NCI-H1436 treated with DMSO at 0.1 percent for 48 hours (cell line): ENCODE data around the gene SLC18A2.
"Not testable (repeated sequence)": the region's sequence is repeated elsewhere in the genome, so short reads cannot be mapped to it uniquely, and the experiment has no call there.

ENCODE experiments used
- DNase-seq: peaks from one replicate; lab custom pipeline; 2025; lab: John Stamatoyannopoulos, UW

Gene SLC18A2

DNA sequence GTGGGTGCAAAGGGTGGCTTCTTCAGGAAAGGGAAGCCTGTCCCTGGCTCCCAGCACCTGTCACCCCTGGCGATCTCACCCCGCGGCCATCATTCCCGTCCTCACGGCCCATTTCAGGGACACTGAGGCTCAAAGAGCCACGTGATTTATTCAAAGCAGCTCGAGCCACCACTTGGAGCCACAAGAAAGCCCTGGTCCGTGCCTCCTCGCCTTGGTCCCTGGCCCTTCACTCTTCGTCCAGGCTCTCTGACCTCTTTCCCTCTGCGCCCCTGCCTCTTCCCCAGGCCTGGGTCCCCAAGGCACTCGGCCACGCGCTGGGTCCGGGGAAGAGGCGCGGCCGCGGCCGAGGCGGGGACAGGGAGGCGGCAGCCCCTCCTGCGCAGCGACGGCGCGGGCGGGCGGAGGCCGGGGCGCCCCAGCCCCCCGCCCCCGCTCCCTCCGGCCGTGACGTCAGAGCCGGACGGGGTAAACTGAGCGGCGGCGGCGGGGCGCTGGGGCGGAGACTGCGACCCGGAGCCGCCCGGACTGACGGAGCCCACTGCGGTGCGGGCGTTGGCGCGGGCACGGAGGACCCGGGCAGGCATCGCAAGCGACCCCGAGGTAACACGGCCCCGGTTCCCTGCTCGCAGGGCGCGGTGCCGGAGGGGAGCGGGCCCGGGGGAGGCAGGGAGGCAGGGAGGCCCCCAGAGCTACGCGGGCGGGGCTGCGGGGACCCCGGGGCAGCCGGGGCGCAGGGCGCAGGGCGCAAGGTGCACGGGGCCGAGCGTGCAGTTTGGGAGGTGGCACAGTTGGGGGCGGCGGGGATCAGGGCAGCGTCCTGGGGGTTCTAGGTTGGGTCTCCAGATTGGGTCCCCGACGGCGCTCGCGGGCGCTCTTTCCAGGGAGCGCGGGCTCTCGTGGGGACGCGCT lies at the start of gene SLC18A2:
SLC18A2 (plus strand) TSS at position 494 of the 909 bp plus-strand sequence. CDS start 580 bp downstream, outside the sequence.
- DNase-seq, result no peak

- no peak for DNase-seq
Observed at GRCh38 chr10:117197189-117197588, 43.7 kb upstream of the SLC18A2 start, which contains the start of gene KCNK18. KCNK18 (plus strand) TSS chr10:117197489; CDS start chr10:117197489, 0 bp downstream.

DNA sequence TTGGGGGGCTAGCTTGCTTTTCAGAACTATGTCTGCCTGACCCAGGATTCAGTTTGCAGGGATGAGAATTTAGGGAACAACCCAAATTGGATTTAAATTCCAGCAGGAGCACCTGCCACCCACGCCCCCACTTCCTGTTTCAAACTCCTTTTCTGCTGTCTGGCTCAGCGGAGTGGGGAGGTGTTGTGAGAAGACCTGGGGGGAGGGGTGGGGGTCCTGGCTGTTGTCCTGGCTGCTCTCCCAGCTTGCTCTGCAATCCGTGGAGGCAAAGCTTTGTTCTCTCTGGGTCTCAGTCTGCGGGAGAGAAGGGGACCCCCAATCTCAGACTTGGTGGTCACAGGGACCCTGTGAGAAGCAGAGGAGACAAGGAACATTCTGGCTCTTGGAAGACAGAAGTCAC lies 42.8 kb upstream of the SLC18A2 start:
- no peak for DNase-seq

DNA sequence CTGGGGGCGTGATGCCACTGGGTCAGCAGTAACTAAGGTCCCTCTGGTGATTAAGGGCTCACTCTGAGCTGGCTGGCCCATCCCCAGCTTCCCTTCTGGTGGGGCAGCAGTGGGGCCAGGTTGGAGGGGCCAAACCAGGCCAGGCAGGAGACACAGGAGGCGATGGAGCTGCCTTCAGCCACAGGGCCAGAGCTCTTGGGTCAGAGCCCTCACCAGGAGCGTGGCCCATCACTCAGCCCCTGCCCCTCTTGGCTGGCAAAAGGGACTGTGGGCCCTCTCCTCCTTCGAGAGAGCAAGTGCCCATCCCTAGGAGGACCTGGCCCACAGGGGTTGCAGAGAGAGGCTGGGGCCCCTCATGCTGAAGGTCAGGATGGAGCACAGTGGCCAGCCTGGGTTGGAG lies 39.1 kb upstream of the SLC18A2 start:
- DNase-seq, result no peak

- DNase-seq, result no peak
Observed at GRCh38 chr10:117204316-117204715, 36.6 kb upstream of the SLC18A2 start.

- DNase-seq, result no peak
Observed at GRCh38 chr10:117212176-117212575, 28.7 kb upstream of the SLC18A2 start.

DNA sequence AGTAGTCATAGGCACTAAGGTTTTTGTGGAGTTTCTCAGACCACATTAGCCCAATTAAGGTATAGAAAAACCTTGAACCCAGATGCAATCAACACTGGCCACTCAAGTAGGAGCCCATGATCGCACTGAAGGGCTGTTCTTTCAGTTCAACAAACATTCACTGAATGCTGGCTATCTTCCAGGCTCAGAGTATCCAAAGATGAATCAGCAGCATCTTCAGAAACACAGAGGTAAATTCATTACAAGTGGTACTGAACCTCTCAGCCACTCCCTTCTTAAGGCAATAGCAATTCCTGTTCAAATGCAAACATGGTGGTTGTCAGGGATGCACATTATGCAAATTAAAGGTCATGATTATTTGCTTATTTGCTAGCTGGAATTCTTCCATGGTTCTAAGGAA lies 26.5 kb upstream of the SLC18A2 start:
- DNase-seq, result no peak

DNA sequence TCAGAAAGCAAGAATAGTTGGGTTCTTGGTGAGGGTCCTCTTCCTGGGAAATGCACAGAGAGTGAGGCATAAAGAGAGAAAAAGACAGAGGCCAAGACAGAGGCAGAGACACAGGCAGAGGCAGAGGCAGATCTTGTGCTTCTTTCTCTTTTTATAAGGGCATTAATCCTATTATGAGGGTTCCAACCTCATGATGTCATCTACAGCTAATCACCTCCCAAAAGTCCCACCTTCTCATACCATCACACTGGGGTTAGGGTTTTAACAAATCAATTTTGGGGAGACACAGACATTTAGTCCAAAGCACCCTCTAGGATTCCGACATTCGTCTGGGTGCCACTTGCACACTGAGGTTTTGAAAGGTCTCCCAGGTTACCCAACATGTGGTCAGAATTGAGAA lies 25.8 kb upstream of the SLC18A2 start:
- no peak for DNase-seq

GRCh38 chr10:117216028-117216427 lies 24.9 kb upstream of the SLC18A2 start:
- DNase-seq, result no peak

DNA sequence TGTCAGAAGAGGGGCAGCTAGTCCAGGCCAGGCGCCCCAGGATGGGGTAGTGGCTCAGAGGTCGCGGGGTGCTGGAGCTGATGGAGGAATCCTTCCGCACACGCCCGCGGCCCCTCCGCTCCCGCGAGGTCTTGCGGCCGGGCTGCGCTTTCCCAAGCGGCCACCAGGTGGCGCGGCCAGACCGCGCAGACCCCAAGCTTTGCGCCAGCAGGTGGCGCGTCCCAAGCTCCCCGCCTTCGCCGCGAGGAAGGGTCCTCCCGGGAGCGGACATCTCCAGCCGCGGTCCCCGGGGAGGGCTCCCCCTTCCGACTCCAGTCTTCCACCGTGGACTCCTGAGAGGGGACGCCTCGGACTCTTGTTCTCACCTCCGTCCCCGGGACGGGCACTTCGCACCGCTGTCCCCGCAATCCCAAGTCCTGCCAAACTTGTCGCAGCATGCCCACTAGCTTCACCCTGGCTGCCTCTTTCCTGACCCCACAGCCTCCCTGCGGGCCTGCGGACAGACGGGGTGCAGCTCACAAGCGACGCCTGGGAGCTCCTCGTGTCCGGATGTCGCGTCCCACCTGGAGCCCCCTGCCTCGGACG lies 24.2 kb upstream of the SLC18A2 start:
- DNase-seq, result peak; percentile 33

DNA sequence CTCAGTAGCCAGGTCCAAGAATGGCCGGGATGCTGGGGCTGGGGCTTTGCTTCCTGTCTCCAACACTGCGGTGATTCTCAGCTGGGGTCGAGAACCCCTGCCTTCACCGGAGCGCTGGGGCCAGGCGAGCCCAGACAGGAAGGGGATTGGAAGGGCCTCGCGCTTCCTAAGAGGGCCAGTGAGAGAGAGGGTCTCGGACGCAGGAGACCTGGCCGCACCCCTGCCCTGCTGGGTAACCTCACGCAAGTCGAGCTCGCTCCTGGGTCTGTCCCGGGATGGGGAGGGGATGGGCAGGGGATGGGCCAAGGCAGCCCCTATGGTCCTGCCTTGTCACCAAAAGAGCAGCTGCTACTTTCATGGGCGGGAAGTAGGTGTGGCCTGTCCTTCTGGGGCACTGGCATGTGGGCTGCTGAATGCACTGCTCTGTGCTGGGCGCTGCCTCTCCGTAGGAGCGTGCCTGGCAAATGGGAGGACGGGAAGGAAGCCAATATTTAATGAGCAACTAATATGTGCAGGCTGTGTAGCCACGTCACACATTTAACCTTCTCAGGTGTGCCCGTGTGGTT lies 23.6 kb upstream of the SLC18A2 start:
- DNase-seq, result no peak

- DNase-seq, result peak; percentile 73
Observed at GRCh38 chr10:117218654-117219053, 22.3 kb upstream of the SLC18A2 start.

DNA sequence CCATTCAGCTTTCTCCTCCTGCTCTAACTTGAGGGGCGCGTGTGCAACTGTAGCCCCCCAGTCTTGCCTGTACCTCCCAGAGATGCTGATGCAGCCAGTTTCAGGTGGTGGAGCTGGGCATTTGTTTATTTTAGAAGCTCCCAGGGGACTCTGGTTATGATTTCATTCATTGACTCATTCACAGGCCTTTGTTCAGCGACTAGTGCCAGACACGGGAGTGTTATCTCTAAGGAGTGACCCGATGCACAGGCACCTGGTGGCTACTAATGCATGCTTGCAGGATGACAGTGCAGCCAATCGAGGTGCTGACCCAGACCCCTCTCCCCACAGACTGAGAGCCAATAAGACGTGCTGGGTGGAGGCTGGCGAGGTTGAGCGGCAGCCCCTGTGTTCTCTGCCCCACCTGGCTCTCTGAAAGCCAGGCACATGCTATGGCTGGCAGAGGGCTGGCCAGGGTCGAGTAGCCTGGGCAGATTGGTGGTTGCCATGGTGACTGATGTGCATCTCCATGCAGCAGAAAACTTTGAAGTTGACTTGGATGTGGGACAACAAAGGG lies 19.7 kb upstream of the SLC18A2 start:
- DNase-seq, result peak; percentile 81

GRCh38 chr10:117222552-117222951 lies 18.4 kb upstream of the SLC18A2 start:
- no peak for DNase-seq

GRCh38 chr10:117222976-117223692 lies 17.8 kb upstream of the SLC18A2 start:
- no peak for DNase-seq

- DNase-seq, result no peak
Observed at GRCh38 chr10:117223693-117224430, 17.1 kb upstream of the SLC18A2 start.

DNA sequence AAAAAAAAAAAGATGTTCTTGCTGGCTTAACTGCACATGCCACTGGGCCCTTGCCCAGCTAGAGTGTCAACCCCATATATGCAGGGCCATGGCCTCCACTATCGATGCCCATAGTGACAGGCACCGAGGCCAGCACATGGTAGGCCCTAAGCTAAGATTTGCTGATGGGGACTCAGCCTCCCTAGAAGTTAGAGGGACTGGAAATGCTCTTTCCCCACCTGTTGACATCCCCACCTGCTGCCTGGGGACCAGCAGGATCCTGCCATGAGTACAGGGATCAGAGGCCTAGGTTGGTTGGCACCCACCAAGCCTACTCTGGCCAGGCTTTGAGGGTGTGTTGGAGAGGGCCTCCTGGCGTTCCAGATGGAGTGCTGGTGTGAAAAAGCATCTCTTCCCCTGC lies 16.0 kb upstream of the SLC18A2 start:
- no peak for DNase-seq

GRCh38 chr10:117226813-117227451 lies 14.0 kb upstream of the SLC18A2 start:
- DNase-seq, result no peak

DNA sequence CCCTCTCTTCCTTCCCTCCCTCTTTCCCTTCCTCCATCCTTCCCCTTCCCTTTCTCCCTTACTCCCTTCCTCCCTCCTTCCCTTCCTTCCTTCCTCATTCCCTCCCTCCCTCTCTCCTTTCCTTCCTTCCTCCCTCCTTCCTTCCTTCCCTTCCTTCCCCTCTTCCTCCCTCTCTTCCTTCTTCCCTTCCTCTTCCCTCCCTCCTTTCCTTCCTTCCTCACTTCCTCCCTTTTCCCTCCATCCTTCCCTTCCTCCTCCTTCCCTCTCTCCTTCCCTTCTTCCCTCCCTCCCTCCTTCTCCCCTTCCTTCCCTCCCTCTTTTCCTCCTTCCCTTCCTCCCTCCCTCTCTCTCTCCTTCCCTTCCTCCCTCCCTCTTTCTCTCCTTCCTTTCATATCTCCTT lies 12.7 kb upstream of the SLC18A2 start:
- no peak for DNase-seq

DNA sequence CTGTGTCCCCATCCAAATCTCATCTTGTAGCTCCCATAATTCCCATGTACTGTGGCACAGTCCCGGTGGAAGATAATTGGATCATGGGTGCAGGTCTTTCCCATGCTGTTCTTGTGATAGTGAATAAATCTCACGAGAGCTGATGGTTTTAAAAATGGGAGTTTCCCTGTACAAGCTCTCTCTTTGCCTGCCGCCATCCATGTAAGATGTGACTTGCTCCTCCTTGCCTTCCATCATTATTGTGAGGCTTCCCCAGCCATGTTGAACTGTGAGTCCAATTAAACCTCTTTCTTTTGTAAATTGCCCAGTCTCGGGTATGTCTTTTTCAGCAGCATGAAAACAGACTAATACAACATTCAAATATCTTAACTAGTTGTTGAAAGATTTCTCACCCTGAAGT lies 10.8 kb upstream of the SLC18A2 start:
- not testable (repeated sequence) for DNase-seq
